Measurements from ENCODE around the gene IGSF21. TPM values are rescaled to one million over a fixed set of nuclear protein-coding genes. Genes with fewer than 3 reads are reported as not detected.

The IGSF21 gene
- polyA plus RNA-seq, 3 donors: not detected

- H3K4me3 Mint-ChIP-seq: no peak overlapping the region
- H4K20me1 ChIP-seq (ENCODE audit: insufficient read depth, low read length): no peaks in the 10 kb centered on the region
- H3K27me3 ChIP-seq (ENCODE audit: control insufficient read depth in 2 of 2, insufficient read depth in 2 of 2, low read length in 2 of 2): no peaks in the 10 kb centered on the region
- no peak for DNase-seq
- H3K36me3 ChIP-seq (replicated peaks in 1 of 2; ENCODE audit: control insufficient read depth in 1 of 2, insufficient read depth in 2 of 2, low read length in 2 of 2): no peaks in the 10 kb centered on the region
- H3K9me3 Mint-ChIP-seq: no peaks in the 10 kb centered on the region
- H3K4me3 ChIP-seq (replicated peaks in 1 of 3; ENCODE audit: low read depth in 2 of 3, low read length in 3 of 3): no peak overlapping the region
- H3K9me3 ChIP-seq (replicated peaks in 1 of 2; ENCODE audit: control insufficient read depth in 1 of 2, insufficient read depth in 1 of 2, low read length in 2 of 2): no peaks in the 10 kb centered on the region
- intact Hi-C loops (cut with micrococcal nuclease): no loop called here
- H2AFZ ChIP-seq (ENCODE audit: insufficient read depth, low read depth, low read length, poor library complexity, severe bottlenecking): no peak overlapping the region
- H3K27ac ChIP-seq (ENCODE audit: low read depth in 1 of 2, low read length in 2 of 2): no peak overlapping the region
- no peak overlapping the region for H3K27ac Mint-ChIP-seq
- H3K9ac ChIP-seq (ENCODE audit: insufficient read depth, low read length, poor library complexity, severe bottlenecking): no peak overlapping the region
- no peaks in the 10 kb centered on the region for H3K4me1 Mint-ChIP-seq
- TF ChIP-seq CTCF (IDR thresholded peaks at IDR 0.05): no peak
- no peaks in the 10 kb centered on the region for H3K4me1 ChIP-seq (ENCODE audit: control insufficient read depth in 1 of 2, insufficient read depth in 2 of 2, low read length in 2 of 2)
- no peak overlapping the region for H3K4me2 ChIP-seq (replicated peaks; ENCODE audit: extremely low read depth, low read length, poor library complexity, severe bottlenecking)
- peaks cover 5 to 17% (median 14%) of the 10 kb centered on the region in 3 donors for H3K27me3 Mint-ChIP-seq (ENCODE audit: low read depth in 3 of 3)
- 75% methylated on average over 2 of the region's 3 CpGs for WGBS (ENCODE audit: insufficient coverage)
- no peaks in the 10 kb centered on the region for H3K36me3 Mint-ChIP-seq
- H3K79me2 ChIP-seq (ENCODE audit: insufficient read depth, low read length): no peaks in the 10 kb centered on the region
These were observed 83.4 kb downstream of the IGSF21 start for GRCh38 chr1:18191037-18191436.

- H3K9me3 Mint-ChIP-seq: no peaks in the 10 kb centered on the region
- Histone ChIP-seq H3K4me1 (ENCODE audit: control insufficient read depth in 1 of 2, insufficient read depth in 2 of 2, low read length in 2 of 2) (no peaks in the 10 kb centered on the region), H3K4me2 (replicated peaks; ENCODE audit: extremely low read depth, low read length, poor library complexity, severe bottlenecking) (no peak overlapping the region), H3K9ac (ENCODE audit: insufficient read depth, low read length, poor library complexity, severe bottlenecking) (no peak overlapping the region), H3K4me3 (replicated peaks in 1 of 3; ENCODE audit: low read depth in 2 of 3, low read length in 3 of 3) (no peak overlapping the region), H2AFZ (ENCODE audit: insufficient read depth, low read depth, low read length, poor library complexity, severe bottlenecking) (no peak overlapping the region), H3K36me3 (replicated peaks in 1 of 2; ENCODE audit: control insufficient read depth in 1 of 2, insufficient read depth in 2 of 2, low read length in 2 of 2) (no peaks in the 10 kb centered on the region), H3K27ac (ENCODE audit: low read depth in 1 of 2, low read length in 2 of 2) (no peak overlapping the region), H4K20me1 (ENCODE audit: insufficient read depth, low read length) (no peaks in the 10 kb centered on the region), H3K27me3 (ENCODE audit: control insufficient read depth in 2 of 2, insufficient read depth in 2 of 2, low read length in 2 of 2) (peaks cover 0 to 5% of the 10 kb centered on the region in 2 donors), H3K79me2 (ENCODE audit: insufficient read depth, low read length) (no peaks in the 10 kb centered on the region), H3K9me3 (replicated peaks in 1 of 2; ENCODE audit: control insufficient read depth in 1 of 2, insufficient read depth in 1 of 2, low read length in 2 of 2) (no peaks in the 10 kb centered on the region)
- no peak overlapping the region for H3K27ac Mint-ChIP-seq
- H3K4me1 Mint-ChIP-seq: no peaks in the 10 kb centered on the region
- no peak for DNase-seq
- intact Hi-C loops (cut with micrococcal nuclease): no loop called here
- no peaks in the 10 kb centered on the region for H3K36me3 Mint-ChIP-seq
- no peak for TF ChIP-seq CTCF (IDR thresholded peaks at IDR 0.05)
- 74% methylated on average over 16 of the region's 18 CpGs for WGBS (ENCODE audit: insufficient coverage)
- H3K27me3 Mint-ChIP-seq (ENCODE audit: low read depth in 3 of 3): peaks cover 5 to 21% (median 18%) of the 10 kb centered on the region in 3 donors
- H3K4me3 Mint-ChIP-seq: no peak overlapping the region
These were observed 84.0 kb downstream of the IGSF21 start for GRCh38 chr1:18191481-18192155.
